Stimulated activated naive CD4-positive, alpha-beta T cell (primary cell): Measurements from ENCODE around the gene FHL2.
"Not testable (repeated sequence)": the region's sequence is repeated elsewhere in the genome, so short reads cannot be mapped to it uniquely, and the experiment has no call there.

ENCODE experiments used
- DNase-seq, 6 experiments: peaks; one replicate each; lab custom pipeline; 2025; lab: John Stamatoyannopoulos, UW

Gene FHL2

DNA sequence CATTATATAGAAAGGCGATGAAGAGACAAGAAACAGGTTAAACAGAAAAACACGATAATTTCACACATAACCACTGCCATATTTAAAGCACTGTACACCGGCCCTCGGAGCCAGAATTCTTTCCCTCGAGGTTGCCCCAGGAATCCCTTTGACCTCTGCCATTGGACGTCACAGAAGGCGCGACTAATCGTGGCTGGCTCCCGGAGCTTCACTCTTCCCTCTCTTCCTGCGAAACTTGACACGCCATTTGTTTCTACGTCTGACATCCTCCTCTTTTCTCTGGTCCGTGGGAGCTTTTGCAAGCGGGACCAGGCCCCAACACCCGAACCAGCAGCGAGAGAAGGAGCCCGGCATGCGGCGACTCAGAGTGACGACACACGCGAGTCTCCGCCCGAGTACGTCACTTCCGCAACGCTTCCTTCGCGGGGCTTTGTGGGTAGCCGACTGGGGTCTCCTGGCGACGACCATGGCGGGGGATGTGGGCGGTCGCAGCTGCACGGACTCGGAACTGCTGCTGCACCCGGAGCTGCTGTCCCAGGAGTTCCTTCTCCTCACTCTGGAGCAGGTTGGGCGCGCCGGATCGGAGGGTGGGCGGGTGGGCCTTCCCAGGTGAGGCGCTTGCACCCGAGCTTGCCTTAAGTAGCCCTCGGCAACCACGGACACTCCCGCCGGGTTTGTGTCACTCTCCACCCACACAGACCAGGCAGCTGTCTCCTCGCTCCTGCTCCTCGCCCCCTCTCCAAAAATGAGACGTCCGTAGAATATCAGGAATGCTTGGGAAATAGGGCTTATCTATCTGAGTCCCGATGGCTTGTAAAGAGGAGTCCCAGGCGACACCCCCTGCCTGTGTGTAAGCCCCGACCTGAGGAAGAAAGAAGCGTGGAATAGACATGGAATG is 61.5 kb downstream of the FHL2 start, which contains the start of gene C2orf49:
C2orf49 (plus strand) TSS at position 419 of the 898 bp plus-strand sequence; CDS start at position 467, 48 bp downstream.
- peak; percentile 84 to 99 (median 88) for DNase-seq

DNA sequence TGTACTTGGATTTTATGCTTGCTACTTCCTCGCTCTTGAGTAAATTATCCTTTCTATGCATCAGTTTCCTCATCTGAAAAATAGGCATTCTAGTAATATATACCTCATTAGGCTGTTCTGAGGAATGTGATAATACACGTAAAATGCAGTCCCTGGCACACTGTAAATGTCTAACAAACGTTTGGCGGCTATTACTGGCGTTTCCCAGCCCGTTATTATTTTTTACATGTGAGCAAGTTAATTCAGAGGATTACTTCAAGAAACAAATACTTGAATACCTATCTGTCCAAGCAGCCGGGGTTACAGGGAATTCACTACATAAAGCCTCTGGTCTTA is 62.1 kb downstream of the FHL2 start:
- DNase-seq, result no peak

DNA sequence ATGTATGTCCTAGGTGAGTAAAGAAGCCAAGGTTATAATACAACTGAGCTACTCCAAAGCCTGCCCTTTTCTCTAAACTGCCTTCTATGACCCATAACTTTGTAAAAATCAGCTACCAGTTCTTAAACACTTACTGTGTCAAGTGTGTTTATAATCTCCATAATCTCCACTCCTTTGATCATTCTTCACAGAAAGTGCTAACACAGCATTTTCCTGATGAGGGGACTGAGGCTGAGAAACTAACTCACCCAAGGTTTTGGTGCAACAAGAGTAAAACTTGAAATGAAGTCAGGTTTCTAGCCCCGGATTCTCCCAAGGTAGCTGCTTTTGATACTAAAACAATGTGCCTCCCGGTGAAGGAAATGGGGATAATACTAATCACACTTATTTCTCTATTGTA is 63.4 kb downstream of the FHL2 start:
- DNase-seq, result no peak

DNA sequence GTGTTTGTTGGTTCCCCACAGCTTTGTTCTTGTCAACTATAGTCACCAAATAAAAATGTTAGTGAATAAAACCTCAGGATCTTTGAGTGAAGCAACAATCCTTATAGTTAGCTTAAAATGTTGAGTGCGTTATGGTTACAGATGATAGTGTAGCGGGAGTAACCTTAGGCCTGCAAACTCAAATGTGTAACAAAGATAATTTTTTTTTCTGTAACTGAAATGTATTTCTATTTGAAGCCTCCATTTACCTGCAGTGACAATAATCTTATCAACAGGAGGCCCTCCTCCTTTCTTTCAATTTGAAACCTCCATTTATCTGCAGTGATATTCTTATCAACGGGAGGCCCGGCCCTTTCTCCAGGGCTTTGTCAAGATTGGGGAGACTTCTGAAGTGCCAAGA is 64.6 kb downstream of the FHL2 start:
- no peak for DNase-seq

DNA sequence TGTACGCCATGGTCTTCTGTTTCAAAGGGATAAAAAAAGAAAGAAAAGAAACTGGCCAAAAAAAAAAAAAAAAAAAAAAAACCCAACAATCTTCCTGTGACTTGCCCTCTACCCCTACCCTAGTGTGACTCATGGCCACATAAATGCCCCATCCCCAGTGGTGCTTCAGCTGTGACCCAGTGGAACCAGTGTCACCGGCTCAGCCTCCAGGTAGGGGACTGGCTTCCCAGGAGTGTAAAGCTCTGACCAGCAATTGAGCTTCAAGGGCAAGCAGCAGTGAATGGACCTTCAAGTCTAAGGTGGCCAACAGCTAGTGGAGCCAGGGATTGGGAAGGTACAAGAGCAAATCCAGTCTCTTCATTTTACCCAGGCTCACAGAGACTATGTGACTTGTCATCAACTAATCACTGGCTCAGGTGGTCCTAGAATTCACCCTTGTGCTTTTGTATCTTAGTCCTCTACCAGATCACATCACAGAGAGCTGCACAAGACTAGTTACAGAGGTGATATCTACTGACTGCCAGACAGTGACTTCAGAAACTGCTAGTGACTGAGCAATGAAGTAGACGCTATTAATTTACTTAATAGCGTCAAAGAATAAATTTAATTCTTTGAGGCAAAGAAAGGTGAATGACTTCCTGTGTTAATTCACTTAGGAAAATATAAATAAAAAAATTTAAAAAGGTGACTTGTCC is 68.0 kb downstream of the FHL2 start:
- no peak for DNase-seq

DNA sequence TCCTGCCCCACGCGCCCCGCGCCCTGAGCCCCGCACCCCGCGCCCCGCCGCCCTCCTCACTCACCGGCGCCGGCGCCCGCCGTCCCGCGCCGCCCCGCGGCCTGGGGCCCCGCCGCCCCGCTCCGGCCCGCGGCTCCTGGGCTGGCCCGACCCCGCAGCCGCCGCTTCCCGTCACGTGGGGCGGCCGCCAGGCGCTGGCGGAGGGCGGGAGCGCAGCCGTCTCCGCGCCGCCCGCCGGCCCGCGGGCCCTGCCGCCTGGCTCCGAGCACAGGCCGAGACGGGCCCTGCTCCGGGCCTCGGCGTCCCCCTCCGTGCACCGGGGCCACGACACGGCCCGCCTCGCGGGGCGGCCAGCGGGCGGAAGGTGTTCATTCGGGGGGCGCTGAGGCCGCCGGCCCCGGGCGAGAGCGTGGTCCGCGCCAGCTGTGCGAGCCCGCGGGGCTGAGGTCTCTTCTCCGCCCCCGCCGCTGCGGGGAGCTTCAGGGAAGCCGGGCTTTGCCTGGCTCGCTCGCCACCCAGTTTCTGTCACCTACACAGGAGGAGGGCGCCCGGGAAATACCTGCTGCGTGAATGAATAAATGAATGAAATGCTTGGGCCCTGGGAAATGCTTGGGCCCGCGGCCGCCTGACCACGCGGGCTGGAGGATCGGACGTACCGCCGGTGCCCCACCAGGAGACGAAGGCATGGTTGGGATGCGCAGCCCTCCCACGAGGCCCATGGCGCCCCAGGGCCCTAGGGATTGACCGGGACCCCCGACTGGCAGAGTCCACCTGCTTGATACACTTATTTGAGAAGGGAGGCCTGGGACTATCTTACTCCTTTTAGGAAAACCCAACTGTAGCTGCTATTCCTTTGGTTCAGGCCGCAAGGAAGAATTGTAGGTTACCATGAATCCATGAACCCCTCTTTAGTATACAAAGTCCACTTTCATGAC is 69.0 kb downstream of the FHL2 start, which contains the start of gene TGFBRAP1:
TGFBRAP1 (minus strand) TSS at position 175 of the 935 bp plus-strand sequence. CDS start 21,434 bp downstream, outside the sequence.
- peak; percentile 42 to 69 (median 58) for DNase-seq

DNA sequence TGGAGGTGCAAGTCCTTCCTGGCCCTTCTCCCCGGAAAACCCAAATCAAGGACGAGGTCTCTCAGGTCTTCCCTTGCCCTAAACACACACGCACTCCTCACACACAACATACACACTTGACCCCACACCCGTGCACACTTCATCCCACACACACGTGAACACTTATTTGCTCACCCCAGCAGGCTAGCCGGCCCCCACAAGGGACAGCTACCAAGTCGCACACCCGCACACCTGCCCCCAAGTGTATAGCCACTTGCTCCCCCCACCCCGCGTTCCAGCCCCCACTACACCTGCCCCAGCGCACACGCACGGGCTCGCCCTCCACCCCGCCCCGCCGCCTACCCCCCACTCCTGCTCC is 69.7 kb downstream of the FHL2 start:
- peak in 2 of 6 experiments; percentile 44 to 45 for DNase-seq

DNA sequence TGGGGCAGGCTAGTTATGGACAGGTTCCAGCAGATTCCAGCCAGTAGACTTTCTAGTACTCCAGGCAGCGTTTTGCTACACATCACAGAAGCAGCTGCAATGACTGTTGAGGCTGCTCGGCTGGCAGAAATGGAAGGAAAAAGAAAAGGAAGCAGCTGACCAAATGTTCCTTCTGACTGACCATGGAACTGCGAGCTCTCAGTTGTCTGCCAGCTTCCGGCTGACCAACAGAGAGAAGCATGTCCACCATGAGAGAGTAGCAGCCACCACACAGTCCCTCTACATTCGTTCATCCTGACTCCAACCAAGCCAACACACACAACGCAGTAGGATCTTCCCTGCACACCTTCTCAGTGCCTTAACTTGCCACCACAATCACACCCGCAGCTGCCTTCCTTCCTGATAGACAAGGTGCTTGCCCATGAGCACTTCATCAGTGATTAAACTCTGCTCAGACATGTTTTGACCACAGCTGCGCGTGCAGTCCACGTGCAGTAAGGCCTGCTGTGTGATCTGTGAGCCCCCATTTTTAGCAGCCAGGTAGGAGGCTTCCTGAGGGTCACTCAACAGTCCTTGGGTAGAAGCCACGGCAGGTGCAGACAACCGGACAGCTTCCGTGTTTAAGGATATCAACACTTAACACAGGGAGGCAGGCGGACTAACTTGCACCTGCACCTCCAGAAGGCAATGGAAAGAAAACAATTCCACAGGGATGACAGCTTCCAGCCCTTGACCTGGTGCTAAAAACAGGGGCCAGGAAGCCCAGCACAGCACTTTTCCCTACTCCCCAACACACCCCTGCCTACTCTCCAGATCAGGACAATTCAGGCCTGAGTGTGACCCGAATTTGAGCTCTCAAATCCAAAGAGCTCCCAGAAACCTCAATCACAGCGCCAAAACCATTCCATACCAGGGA is 70.3 kb downstream of the FHL2 start:
- peak in 2 of 6 experiments; percentile 9 to 37 for DNase-seq

DNA sequence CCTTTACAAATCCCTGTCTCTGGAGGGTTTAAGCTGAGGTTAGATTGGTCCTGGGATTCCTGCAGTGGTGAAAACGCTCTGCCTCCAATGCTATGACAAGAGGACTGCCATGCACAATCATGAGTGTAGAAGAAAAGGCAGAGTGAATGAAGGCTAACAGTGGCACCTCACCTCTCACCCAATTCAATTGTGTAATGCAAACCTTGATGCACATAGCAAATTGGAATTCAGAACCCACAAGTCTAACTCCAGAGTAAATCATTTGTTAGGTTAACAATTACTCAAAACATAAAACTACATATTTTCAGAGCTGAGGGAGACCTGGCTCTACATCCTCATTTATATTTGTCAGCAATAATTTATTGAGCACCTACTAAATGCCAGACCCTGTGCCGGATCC is 71.2 kb downstream of the FHL2 start:
- no peak for DNase-seq

DNA sequence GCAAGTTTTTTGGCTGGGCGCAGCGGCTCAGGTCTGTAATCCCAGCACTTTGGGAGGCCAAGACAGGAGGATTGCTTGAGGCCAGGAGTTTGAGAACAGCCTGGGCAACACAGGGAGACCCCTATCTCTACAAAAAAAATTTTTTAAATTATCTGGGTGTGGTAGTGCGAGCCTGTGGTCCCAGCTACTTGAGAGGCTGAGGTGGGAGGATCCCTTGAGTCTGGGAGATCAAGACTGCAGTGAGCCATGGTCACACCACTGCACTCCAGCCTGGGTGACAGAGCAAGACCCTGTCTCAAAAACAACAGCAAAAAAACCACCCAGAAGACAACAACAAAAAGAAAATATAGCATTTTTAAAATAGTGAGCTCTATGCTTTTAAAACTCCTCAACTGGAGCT is 71.6 kb downstream of the FHL2 start:
- not testable (repeated sequence) for DNase-seq

DNA sequence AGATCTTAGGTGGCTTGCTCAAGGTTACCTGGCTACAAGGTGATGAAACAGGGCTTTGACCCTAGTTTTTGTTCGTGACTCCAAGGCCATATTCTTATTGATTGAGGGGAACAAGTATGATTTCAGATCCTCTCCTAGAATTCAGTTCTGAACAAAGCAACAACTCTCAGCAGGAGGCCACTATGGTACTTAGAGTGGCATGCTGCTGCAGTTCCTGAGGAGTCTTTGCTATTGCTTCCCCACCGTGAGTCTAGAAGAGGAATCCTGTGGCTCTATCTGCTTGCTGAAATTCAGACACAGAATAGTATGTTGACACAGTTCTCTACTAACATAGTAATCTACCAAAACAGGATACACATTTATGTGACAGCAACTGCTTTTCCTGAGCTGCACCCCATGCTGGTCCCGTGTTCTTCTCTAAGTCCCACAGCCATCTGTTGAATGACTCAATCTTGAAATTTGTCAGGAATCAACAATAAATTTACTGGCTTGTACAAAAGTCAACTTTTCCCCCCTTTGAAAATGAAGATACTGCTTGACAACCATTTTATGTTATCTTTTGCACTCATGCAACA is 73.4 kb downstream of the FHL2 start:
- no peak for DNase-seq

DNA sequence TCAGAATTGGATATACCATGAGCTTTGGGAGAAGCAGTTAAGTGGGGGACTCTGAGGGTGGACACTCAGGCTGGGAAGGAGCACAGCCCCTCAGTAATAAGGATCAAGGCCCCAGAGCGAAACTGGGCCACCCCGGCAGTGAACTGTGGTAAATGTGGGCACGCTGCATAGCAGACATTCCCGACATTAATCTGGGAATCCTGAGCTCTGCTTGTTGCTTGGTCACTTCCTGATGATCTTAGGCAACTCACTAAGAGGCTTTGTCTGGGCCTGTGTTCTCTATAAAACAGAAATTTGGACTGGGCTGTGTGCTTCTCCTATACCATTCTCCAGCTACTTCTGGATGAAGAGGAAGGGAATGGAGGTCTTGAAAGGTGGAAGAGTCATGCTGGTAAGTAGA is 74.1 kb downstream of the FHL2 start:
- no peak for DNase-seq

DNA sequence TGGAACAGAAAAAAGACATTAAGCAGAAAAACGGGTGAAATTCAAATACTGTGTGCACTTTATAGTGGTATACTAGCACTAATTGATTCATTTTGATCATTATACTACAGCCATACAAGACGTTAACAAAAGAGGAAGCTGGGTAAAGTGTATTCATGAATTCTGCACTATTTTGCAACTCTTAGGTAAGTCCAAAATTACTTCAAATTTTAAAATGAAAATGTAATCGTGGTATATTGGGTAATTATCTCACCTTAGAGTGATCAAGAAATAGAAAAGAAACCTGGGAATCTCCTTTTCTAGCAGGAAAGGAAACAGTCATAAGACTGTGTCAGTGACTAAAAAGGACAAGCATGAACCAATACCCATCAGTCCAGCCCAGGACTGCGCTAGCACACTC is 74.8 kb downstream of the FHL2 start:
- DNase-seq, result no peak

DNA sequence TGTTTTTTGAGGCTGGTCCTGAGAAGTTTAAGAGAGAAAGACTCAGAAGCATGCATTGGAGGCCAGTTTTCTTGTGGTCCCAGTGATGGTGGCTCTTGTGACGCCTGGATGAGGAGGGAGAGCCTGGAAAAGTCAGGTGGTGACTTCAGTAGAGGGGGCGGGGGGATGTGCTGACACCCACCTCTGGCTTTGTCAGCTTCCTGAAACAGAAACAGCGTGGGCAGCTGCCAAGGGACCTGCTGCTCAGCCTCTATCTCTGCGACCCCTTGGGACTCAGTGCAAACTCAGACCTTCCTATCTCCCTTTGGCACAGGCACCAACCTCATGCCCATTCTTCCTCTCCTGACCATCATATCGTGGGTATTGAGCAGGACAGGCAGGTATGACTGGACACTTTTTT is 75.7 kb downstream of the FHL2 start:
- DNase-seq, result no peak

DNA sequence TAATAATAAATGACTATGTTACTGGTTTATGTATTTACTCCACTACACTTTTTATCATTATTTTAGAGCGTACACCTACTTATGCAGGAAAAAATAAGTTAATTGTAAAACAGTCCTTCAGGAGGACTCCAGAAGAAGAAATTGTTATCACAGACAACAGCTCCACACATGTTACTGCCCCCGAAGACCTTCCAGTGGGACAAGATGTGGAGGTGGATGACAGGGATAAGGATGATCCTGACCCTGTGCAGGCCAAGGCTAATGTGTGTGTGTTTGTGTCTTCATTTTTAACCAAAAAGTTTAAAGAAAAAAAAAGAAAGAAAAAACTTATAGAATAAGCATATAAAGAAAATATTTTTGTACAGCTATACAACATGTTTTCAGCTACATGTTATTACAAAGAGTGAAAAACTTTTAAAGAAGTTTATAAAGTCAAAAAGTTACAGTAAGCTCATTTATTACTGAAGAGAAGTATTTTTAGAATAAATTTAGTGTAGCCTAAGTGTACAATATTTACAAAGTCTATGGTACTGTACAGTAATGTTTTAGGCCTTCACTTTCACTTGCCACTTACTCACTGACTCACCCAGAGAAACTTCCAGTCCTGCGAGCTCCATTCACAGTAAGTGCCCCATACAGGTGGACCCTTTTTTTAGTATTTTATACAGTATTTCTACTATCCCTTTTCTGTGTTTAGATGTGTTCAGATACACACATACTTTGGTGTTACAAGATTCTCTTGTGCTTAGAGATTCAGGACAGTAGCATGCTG is 76.8 kb downstream of the FHL2 start:
- DNase-seq, result no peak

DNA sequence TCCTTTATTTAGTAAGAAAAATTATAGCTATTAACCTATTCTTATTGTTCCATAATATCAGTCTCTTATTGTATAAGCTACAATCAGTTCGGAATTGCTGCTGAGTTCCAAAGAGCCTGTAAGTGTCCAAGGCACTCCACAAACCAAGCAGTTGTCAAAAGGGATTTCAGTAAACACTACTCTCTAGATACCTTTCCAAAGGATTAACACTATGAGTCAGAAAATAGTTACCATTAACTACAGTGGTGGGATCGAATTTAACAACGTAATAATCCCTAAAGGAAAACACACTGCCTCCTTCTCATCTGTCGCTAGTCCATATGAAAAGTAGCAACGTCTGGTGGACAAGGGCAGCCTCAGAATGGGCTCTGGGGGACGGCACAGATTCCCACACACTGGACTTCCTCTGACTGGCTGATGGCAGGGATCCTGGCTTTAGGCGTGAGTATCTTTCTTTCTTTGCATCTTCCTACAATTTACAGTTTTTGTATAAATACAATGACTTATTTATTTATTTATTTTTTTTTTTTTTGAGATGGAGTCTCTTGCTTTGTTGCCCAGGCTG is 78.1 kb downstream of the FHL2 start:
- DNase-seq, result no peak

DNA sequence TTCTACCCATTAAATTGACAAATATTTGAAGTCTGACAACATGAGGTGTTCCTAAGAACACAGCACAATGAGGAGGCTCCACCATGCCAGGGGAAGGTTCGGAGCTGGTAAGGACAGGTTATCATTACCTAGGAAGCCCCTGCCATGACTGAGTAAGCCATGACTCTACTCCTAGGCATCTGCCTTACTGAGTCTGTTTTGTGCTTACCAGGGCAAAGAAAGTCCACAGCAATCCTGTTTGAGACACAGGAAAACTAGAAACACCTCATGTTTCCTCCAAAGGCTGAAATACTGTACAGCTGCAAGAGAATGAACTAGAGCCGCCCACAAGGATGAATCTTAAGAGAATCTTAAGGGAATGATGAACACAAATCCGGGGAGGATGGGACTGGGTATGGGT is 80.9 kb downstream of the FHL2 start:
- DNase-seq, result no peak

DNA sequence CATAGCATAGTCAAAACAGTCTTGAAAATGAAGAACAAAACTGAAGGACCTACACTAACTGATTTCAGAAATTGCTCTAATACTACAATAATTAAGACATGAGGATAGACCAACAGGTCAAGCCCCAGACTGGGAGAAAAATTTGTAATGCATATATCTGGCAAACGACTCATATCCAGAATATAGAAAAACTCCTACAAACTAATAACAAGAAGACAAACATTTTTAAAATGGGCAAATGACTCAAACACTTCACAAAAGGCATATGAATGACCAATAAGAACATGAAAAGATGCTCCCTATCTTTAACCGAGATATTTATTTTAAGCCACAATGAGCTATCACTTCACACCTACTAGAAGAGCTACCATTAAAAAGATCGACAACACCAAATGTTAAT is 83.5 kb downstream of the FHL2 start:
- DNase-seq, result no peak

DNA sequence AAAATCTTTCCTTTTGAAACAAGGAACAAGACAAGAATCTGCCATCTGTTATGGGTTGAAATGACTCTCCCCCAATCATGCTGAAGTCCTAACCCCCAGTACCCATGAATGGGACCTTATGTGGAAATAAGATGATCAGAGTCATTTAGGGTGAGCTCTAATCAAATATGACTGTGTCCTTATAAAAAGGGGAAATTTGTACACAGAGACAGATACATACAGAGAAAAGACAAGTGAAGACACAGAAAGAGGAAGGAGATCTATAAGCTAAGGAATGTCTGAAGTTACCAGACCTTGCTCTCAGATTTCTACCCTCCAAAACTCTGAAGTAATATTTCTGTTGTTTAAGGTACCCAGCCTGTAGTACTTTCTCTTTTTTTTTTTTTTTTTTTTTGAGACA is 85.0 kb downstream of the FHL2 start:
- no peak for DNase-seq
